ENCODE results near the gene XPNPEP1.

Gene XPNPEP1

GRCh38 chr10:109926825-109927224, 3.5 kb upstream of the XPNPEP1 start:
- H3K9me3 ChIP-seq (ENCODE audit: insufficient read depth, low read length): no peaks in the 10 kb centered on the region
- H4K20me1 ChIP-seq (ENCODE audit: low read depth, low read length): no peaks in the 10 kb centered on the region
- H3K27ac ChIP-seq (ENCODE audit: low read depth, low read length): no peak overlapping the region

GRCh38 chr10:109926061-109926745, 2.9 kb upstream of the XPNPEP1 start:
- no peak overlapping the region for H3K27ac ChIP-seq (ENCODE audit: low read depth, low read length)
- peaks cover 11% of the 10 kb centered on the region; the same call in 1 of the 2 replicates for H3F3A ChIP-seq (ENCODE audit: insufficient read depth)
- H3K27me3 ChIP-seq (ENCODE audit: low read length): no peaks in the 10 kb centered on the region
- no peak overlapping the region for H2AFZ ChIP-seq (ENCODE audit: low read depth, low read length, severe bottlenecking)
- no peaks in the 10 kb centered on the region for H3K9me2 ChIP-seq (replicated peaks; ENCODE audit: insufficient read depth, low read length)
- H3K79me2 ChIP-seq (ENCODE audit: insufficient read depth, low read length): peaks cover 18% of the 10 kb centered on the region
- H3K4me2 ChIP-seq (ENCODE audit: low read depth, low read length, poor library complexity, severe bottlenecking): no peak overlapping the region
- H3K36me3 ChIP-seq (ENCODE audit: low read length): no peaks in the 10 kb centered on the region
- TF ChIP-seq EZH2phosphoT487 (conservative IDR thresholded peaks at IDR 0.05; ENCODE audit: low read length) (no peak), CTCF (IDR thresholded peaks at IDR 0.05; ENCODE audit: insufficient read depth, low read length, poor library complexity, severe bottlenecking) (no peak)
- no peak overlapping the region for H3K9ac ChIP-seq (ENCODE audit: low read length)
- no peaks in the 10 kb centered on the region for H3K9me3 ChIP-seq (ENCODE audit: insufficient read depth, low read length)
- no peak overlapping the region for H3K4me3 ChIP-seq (ENCODE audit: insufficient read depth, low read length, poor library complexity, severe bottlenecking)
- H4K20me1 ChIP-seq (ENCODE audit: low read depth, low read length): no peaks in the 10 kb centered on the region

More at GRCh38 chr10:109926825-109927224, 3.5 kb upstream of the XPNPEP1 start:
- Histone ChIP-seq H3K79me2 (ENCODE audit: insufficient read depth, low read length) (peaks cover 12% of the 10 kb centered on the region), H3K9me2 (replicated peaks; ENCODE audit: insufficient read depth, low read length) (no peaks in the 10 kb centered on the region), H3K9ac (ENCODE audit: low read length) (no peak overlapping the region), H3K4me2 (ENCODE audit: low read depth, low read length, poor library complexity, severe bottlenecking) (no peak overlapping the region), H3K27me3 (ENCODE audit: low read length) (no peaks in the 10 kb centered on the region), H3K36me3 (ENCODE audit: low read length) (no peaks in the 10 kb centered on the region), H2AFZ (ENCODE audit: low read depth, low read length, severe bottlenecking) (no peak overlapping the region), H3K4me3 (ENCODE audit: insufficient read depth, low read length, poor library complexity, severe bottlenecking) (no peak overlapping the region), H3F3A (ENCODE audit: insufficient read depth) (peaks cover 10% of the 10 kb centered on the region; the same call in 1 of the 2 replicates)
- TF ChIP-seq EZH2phosphoT487 (conservative IDR thresholded peaks at IDR 0.05; ENCODE audit: low read length) (no peak), CTCF (IDR thresholded peaks at IDR 0.05; ENCODE audit: insufficient read depth, low read length, poor library complexity, severe bottlenecking) (no peak)

- no peak overlapping the region for H3K4me2 ChIP-seq (ENCODE audit: low read depth, low read length, poor library complexity, severe bottlenecking)
- H3K9me3 ChIP-seq (ENCODE audit: insufficient read depth, low read length): no peaks in the 10 kb centered on the region
- no peaks in the 10 kb centered on the region for H3K36me3 ChIP-seq (ENCODE audit: low read length)
- no peaks in the 10 kb centered on the region for H4K20me1 ChIP-seq (ENCODE audit: low read depth, low read length)
- H3K27ac ChIP-seq (ENCODE audit: low read depth, low read length): no peak overlapping the region
- TF ChIP-seq EZH2phosphoT487 (conservative IDR thresholded peaks at IDR 0.05; ENCODE audit: low read length) (no peak), CTCF (IDR thresholded peaks at IDR 0.05; ENCODE audit: insufficient read depth, low read length, poor library complexity, severe bottlenecking) (no peak)
- H3K79me2 ChIP-seq (ENCODE audit: insufficient read depth, low read length): peaks cover 29% of the 10 kb centered on the region
- no peak overlapping the region for H3K4me3 ChIP-seq (ENCODE audit: insufficient read depth, low read length, poor library complexity, severe bottlenecking)
- peaks cover 22% of the 10 kb centered on the region; the same call in 1 of the 2 replicates for H3F3A ChIP-seq (ENCODE audit: insufficient read depth)
- H2AFZ ChIP-seq (ENCODE audit: low read depth, low read length, severe bottlenecking): no peak overlapping the region
- no peaks in the 10 kb centered on the region for H3K9me2 ChIP-seq (replicated peaks; ENCODE audit: insufficient read depth, low read length)
- no peak overlapping the region for H3K9ac ChIP-seq (ENCODE audit: low read length)
- no peaks in the 10 kb centered on the region for H3K27me3 ChIP-seq (ENCODE audit: low read length)
Measured at GRCh38 chr10:109924967-109925620, 1.8 kb upstream of the XPNPEP1 start.

Data from SU-DHL-6 (cell line).